Measurements from ENCODE around the gene JUND. TPM values are rescaled to one million over a fixed set of nuclear protein-coding genes. Genes with fewer than 3 reads are reported as not detected.

The JUND gene
- total and polyA plus RNA-seq, 8 donors, result 43.1 to 232 (median 122) TPM

- ATAC-seq, result no peak
- intact Hi-C loops (cut with DNase I), result no loop called here
- H3K4me3 ChIP-seq, result no peak overlapping the region
- H3K9me3 ChIP-seq, result no peaks in the 10 kb centered on the region
- no peak for TF ChIP-seq CTCF (IDR thresholded peaks at IDR 0.05)
- no peak overlapping the region for H3K27ac ChIP-seq
- H3K27me3 ChIP-seq, result peaks cover 0 to 91% of the 10 kb centered on the region in 2 donors
- DNase-seq, result no peak
- no peaks in the 10 kb centered on the region for H3K36me3 ChIP-seq
- H3K4me1 ChIP-seq, result peaks cover 0 to 3% of the 10 kb centered on the region in 2 donors
Observed at GRCh38 chr19:18231775-18232174, 49.6 kb downstream of the JUND start.

DNA sequence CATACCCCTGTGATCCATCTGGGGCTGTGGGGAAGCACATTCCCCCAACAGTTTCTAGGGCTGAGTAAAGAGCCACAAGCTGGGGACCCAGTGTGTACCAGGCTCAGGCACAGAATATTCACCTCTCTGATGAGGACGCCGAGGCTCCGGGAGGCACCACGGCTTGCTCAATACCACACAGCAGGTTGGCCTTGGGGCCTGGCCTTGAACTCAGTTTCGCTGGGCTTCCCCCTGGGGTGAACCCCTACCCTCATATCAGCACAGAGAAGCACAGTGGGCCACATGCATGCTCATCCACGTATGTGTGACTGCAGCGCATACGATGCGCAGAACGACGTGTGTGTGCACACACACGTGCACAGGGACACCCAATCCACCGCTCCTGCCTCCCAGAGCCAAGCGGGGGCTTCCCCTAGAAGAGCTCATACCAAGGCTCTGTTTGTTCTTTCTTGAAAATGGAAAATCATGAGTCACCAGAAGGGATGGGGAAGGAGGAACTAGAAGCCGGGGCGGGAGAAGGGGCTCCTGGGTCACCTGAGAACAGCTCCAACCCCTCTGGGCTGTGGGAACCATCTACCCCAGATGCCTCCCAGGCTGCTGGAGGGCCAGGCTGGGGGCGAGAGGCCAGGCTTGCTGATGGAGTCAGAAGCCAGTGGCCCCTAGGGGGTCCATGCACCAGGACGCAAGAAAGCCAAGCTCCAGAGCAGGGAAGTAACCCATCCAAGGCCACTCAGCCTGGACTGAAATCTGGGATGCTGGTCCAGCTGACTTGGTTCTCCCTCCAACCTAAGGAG, 50.3 kb downstream of the JUND start:
- peaks cover 0 to 97% of the 10 kb centered on the region in 2 donors for H3K27me3 ChIP-seq

DNA sequence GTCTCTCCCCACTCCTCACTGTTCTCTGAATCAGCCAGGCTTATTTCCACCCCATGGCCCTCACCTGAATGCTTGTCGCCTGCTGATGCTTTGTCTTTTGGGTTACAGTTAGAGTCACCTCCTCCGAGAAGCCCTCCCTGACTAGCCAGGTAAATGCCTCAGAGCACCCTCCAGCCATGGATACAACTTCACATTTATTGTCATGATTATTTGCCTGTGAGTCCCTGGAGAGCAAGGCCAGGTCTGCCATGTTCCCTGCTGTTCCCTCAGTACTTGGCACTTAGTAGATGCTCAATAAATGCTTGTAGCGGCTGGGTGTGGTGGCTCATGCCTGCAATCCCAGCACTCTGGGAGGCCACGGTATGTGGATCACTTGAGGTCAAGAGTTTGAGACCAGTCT, 51.5 kb downstream of the JUND start:
- Histone ChIP-seq H3K27ac (no peak overlapping the region), H3K27me3 (peaks cover 4 to 100% of the 10 kb centered on the region in 2 donors), H3K9me3 (no peaks in the 10 kb centered on the region), H3K4me3 (no peak overlapping the region), H3K4me1 (peaks cover 6 to 14% of the 10 kb centered on the region in 2 donors), H3K36me3 (no peaks in the 10 kb centered on the region)
- DNase-seq (no peak), ATAC-seq (no peak)
- TF ChIP-seq CTCF (IDR thresholded peaks at IDR 0.05), result no peak
- intact Hi-C loops (cut with DNase I), result no loop called here

More for the DNA sequence above, 50.3 kb downstream of the JUND start:
- Histone ChIP-seq H3K9me3 (no peaks in the 10 kb centered on the region), H3K4me1 (peaks cover 1 to 3% of the 10 kb centered on the region in 2 donors), H3K36me3 (no peaks in the 10 kb centered on the region), H3K4me3 (no peak overlapping the region), H3K27ac (no peak overlapping the region)
- no peak for TF ChIP-seq CTCF (IDR thresholded peaks at IDR 0.05)
- ATAC-seq, result no peak
- intact Hi-C loops (cut with DNase I), result no loop called here
- DNase-seq, result no peak

Small RNA genes lying within 50 kb of the gene (microRNA-seq; reads per million reads assigned to microRNA genes)
- 2.7 to 5.7 reads per million in 2 donors for gene MIR3188

Other genes with a start within 250 kb of the JUND start
- 1 to 10 TPM; 3.1 to 5.4 TPM for gene IL12RB1, start 194.7 kb downstream of the JUND start, total RNA-seq
- under 1 TPM; 0.33 to 0.81 (median 0.47) TPM for gene IL12RB1, start 194.7 kb downstream of the JUND start, polyA plus RNA-seq (ENCODE audit: insufficient read length in 6 of 6)
- gene MAST3, start 183.8 kb downstream of the JUND start, total RNA-seq, result 10 to 100 TPM; 17.0 to 30.3 TPM
- 1 to 10 TPM; 4.7 to 8.4 (median 6.4) TPM for gene MAST3, start 183.8 kb downstream of the JUND start, polyA plus RNA-seq (ENCODE audit: insufficient read length in 6 of 6)
- gene PIK3R2, start 128.5 kb downstream of the JUND start, total RNA-seq, result 10 to 100 TPM; 34.1 to 35.3 TPM
- gene PIK3R2, start 128.5 kb downstream of the JUND start, polyA plus RNA-seq (ENCODE audit: insufficient read length in 6 of 6), result 10 to 100 TPM; 25.7 to 37.7 (median 30.2) TPM
- gene IFI30, start 107.8 kb downstream of the JUND start, total RNA-seq, result 100 to 1,000 TPM; 577 to 986 TPM
- gene IFI30, start 107.8 kb downstream of the JUND start, polyA plus RNA-seq (ENCODE audit: insufficient read length in 6 of 6), result 10 to 100 TPM in 3 of 6 donors, 1 to 10 TPM in 3; 7.3 to 18.2 (median 10.0) TPM
- 10 to 100 TPM; 10.3 to 14.8 TPM for gene MPV17L2, start 88.4 kb downstream of the JUND start, total RNA-seq
- 1 to 10 TPM; 4.9 to 8.5 (median 6.8) TPM for gene MPV17L2, start 88.4 kb downstream of the JUND start, polyA plus RNA-seq (ENCODE audit: insufficient read length in 6 of 6)
- 1 to 10 TPM; 3.1 to 4.4 TPM for gene RAB3A, start 77.6 kb downstream of the JUND start, total RNA-seq
- gene RAB3A, start 77.6 kb downstream of the JUND start, polyA plus RNA-seq (ENCODE audit: insufficient read length in 6 of 6), result 1 to 10 TPM; 3.5 to 6.2 (median 4.4) TPM
- gene PDE4C, start 55.2 kb downstream of the JUND start, total RNA-seq, result 10 to 100 TPM in 1 of 2 donors, 1 to 10 TPM in 1; 3.7 to 11.3 TPM
- 1 to 10 TPM; 1.3 to 6.2 (median 1.8) TPM for gene PDE4C, start 55.2 kb downstream of the JUND start, polyA plus RNA-seq (ENCODE audit: insufficient read length in 6 of 6)
- gene IQCN, start 7.2 kb downstream of the JUND start, total RNA-seq, result 1 to 10 TPM; 3.0 to 5.8 TPM
- gene IQCN, start 7.2 kb downstream of the JUND start, polyA plus RNA-seq (ENCODE audit: insufficient read length in 6 of 6), result 10 to 100 TPM in 1 of 6 donors, 1 to 10 TPM in 5; 3.7 to 12.7 (median 8.1) TPM
- gene LSM4, start 41.5 kb upstream of the JUND start, total RNA-seq, result 100 to 1,000 TPM in 1 of 2 donors, 10 to 100 TPM in 1; 87.8 to 121 TPM
- gene LSM4, start 41.5 kb upstream of the JUND start, polyA plus RNA-seq (ENCODE audit: insufficient read length in 6 of 6), result 10 to 100 TPM; 72.7 to 95.5 (median 78.7) TPM
- gene PGPEP1, start 59.0 kb upstream of the JUND start, total RNA-seq, result 10 to 100 TPM; 36.7 to 39.5 TPM
- gene PGPEP1, start 59.0 kb upstream of the JUND start, polyA plus RNA-seq (ENCODE audit: insufficient read length in 6 of 6), result 10 to 100 TPM; 16.1 to 21.7 (median 20.0) TPM
- gene GDF15, start 104.5 kb upstream of the JUND start, total RNA-seq, result 100 to 1,000 TPM in 1 of 2 donors, 10 to 100 TPM in 1; 99.0 to 180 TPM
- gene GDF15, start 104.5 kb upstream of the JUND start, polyA plus RNA-seq (ENCODE audit: insufficient read length in 6 of 6), result 10 to 100 TPM; 15.7 to 50.6 (median 30.7) TPM
- gene LRRC25, start 116.0 kb upstream of the JUND start, total RNA-seq, result 10 to 100 TPM; 14.4 to 53.7 TPM
- gene LRRC25, start 116.0 kb upstream of the JUND start, polyA plus RNA-seq (ENCODE audit: insufficient read length in 6 of 6), result 1 to 10 TPM; 1.3 to 1.9 (median 1.4) TPM
- gene SSBP4, start 137.8 kb upstream of the JUND start, total RNA-seq, result 10 to 100 TPM; 49.8 to 79.9 TPM
- gene SSBP4, start 137.8 kb upstream of the JUND start, polyA plus RNA-seq (ENCODE audit: insufficient read length in 6 of 6), result 10 to 100 TPM; 58.1 to 99.8 (median 75.6) TPM
- 10 to 100 TPM; 22.8 to 43.9 TPM for gene ISYNA1, start 156.5 kb upstream of the JUND start, total RNA-seq
- 100 to 1,000 TPM; 110 to 159 (median 125) TPM for gene ISYNA1, start 156.5 kb upstream of the JUND start, polyA plus RNA-seq (ENCODE audit: insufficient read length in 6 of 6)
- gene ELL, start 240.4 kb upstream of the JUND start, total RNA-seq, result 10 to 100 TPM; 13.3 to 22.9 TPM
- gene ELL, start 240.4 kb upstream of the JUND start, polyA plus RNA-seq (ENCODE audit: insufficient read length in 6 of 6), result 10 to 100 TPM in 1 of 6 donors, 1 to 10 TPM in 5; 8.5 to 10.1 (median 9.7) TPM